Measurements from ENCODE around the gene SUPT6H.
A peak's percentile ranks its signal among the peaks of the same experiment; 100 is the strongest.

The SUPT6H gene

GRCh38 chr17:28661635-28662526 lies at the start of gene SUPT6H, which contains the start of gene SDF2:
Gene SUPT6H, plus strand, starts transcription at chr17:28662205. Its CDS starts 11,197 bp downstream, at chr17:28673402.
Gene SDF2, minus strand, starts transcription at chr17:28661906. Its CDS starts 30 bp downstream, at chr17:28661876.
- DNase-seq (ENCODE audit: low read depth in 3 of 3) = peak; percentile 91 to 97 (median 95)

DNA sequence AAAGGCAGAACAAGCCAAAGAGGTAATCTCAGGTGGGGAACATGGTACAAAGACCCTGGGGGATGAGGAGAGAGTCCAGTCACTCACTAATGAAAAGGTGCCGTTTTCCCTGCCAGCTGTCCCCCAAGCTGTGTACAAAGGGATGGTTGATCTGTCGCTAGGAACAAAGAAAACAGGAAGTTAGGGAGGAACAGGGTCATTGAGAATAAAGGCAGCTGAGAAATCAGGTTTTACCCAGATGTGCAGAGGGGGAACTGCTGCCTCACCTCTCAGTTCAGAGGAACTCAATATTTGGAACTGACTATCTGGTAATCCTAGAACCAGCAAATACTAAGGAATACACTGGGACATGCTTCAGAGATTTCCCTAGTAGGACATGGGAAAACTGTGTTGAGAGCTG lies 49.5 kb upstream of the SUPT6H start:
- no peak for DNase-seq (ENCODE audit: low read depth in 3 of 3)

DNA sequence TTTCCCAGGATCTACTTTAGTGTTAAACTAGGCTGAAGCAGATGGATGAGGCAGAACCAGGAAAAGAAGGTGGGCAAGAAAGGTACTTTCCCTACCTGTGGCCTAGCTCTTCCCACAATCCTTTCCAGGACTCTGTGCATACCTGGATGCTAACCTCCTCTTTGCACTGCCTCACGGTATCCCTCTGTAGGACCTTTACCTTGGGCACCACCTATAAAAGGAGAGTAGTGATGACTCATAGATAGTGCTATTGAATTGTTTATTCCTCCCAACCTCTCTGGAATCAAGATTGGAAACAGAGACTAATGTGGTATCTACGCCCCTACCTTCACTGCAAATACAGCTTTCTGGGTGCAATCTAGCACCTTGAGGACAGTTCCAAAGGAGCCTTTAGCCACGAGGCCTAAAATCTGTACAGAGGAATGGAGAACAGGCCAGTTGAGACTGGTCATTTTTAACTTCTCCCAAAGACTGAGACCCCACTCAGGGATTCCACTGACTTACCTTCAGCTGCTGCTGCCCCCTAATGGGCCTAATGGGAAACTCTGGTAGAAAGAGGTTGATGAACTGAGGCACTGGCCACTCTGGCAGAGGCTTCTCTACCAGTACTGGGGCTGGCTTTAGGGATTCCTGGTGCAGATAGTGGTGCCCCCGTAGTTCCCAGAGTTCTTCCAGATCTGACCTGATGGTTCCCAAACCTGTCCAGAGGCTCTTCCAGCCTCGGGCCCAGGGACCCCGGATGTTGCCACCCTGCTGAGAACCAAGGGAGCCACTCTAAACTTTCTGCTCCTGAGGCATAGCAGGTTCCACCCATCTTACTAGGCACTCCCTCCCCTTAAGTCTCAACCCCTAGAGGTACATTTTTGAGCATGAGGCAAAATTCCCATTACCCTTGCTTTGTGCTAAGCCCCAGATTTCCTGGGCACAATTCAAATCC lies 48.8 kb upstream of the SUPT6H start:
- DNase-seq (ENCODE audit: low read depth in 3 of 3) = peak in 1 of 3 donors; percentile 20

DNA sequence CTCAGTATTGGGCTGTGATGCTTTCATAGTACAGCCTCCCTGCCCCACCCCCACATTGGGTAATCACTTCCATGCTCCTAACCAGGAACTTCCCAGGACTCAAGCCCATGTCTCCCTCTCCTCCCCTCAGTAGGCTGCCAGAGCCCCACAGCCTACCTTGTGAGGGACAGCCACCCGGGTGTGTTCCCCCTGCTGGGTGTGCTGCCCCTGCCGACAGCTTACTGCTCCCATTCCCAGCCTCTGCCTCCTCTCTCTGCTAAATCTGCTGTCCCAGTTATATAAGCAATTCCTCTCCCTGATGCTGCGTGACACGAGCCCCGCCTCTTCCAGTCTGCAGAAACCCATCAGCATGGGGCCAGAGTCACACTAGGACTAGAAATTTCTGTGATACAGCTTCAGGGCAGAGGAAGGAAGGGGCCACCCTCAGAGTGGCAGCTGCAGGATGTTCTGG lies 48.0 kb upstream of the SUPT6H start, which contains the start of gene RSKR:
Gene RSKR (minus strand): TSS at position 255 of the 451 bp plus-strand sequence. CDS start 24 bp downstream, at position 231.
- no peak for DNase-seq (ENCODE audit: low read depth in 3 of 3)

DNA sequence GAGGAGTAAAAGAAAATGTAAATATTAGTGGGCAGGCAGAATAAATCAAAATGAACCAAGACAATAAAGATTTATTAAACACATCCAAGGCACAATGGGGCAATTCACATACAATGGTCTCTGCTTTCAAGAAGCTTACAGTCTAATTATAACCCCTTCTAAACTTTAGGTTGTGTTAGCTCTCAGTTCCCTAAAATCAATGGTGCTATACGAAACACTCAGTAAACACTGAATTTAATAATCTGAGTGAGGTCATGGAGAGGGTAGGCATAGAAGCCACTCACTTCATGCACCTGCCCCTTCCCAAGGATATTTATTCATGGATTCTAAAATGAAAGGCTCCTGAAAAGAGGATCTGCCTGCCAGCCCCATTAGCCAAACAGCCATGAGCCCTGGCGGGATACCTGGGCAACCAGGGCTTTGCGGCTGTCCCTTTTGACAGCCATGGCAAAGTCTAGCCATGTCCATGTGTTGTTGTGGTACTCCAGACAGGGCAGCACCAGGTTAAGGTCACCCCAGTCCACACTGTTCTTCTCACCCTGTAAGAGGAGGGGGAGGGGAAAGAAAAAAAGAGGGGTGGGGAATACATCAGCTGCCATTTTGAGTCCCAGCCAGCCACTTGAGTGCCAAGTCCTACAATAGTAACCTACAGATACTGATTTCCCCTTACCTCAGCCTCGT lies 46.6 kb upstream of the SUPT6H start:
- DNase-seq (ENCODE audit: low read depth in 3 of 3) = no peak

GRCh38 chr17:28616281-28616680 lies 45.7 kb upstream of the SUPT6H start:
- DNase-seq (ENCODE audit: low read depth in 3 of 3) = no peak

DNA sequence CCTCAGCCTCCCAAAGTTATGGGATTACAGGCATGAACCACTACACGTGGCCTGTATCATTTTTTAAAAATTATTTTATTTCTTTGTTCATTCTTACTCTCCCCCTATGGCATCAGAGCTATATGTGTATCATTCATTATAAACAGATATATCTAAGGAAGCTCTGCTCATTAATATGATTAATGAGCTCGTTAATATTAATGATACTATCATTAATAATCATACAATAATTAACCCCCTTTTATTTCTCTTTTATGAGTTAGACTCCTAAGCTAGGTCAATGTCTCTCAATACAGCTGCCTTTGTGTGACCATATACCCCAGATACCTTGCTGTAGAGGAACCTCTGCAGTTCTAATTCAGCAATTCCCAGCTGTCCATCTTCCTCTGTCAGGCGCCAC lies 43.5 kb upstream of the SUPT6H start:
- no peak for DNase-seq (ENCODE audit: low read depth in 3 of 3)

DNA sequence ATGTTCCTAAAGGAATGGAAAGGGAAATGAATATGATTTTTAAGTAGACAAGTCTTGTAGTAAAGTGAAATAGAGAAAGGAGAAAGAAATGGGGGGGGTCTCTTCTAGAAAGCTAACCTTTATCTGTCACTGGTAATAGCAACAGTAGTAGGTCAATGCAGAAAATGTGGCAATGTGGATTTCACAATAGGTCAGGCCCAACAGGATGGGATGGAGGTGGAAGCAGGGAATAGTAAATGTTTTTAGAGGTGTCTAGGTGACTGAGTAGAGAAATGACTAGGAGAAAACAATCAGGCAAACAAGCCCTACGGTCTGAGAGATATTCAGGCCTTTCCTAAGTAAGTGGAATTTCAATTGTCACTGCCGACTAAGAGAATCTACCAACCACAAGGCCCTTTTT lies 42.0 kb upstream of the SUPT6H start:
- DNase-seq (ENCODE audit: low read depth in 3 of 3) = no peak

GRCh38 chr17:28622186-28622585 lies 39.8 kb upstream of the SUPT6H start:
- no peak for DNase-seq (ENCODE audit: low read depth in 3 of 3)

GRCh38 chr17:28623696-28624095 lies 38.3 kb upstream of the SUPT6H start:
- no peak for DNase-seq (ENCODE audit: low read depth in 3 of 3)

GRCh38 chr17:28624148-28624547 lies 37.9 kb upstream of the SUPT6H start:
- DNase-seq (ENCODE audit: low read depth in 3 of 3) = no peak

GRCh38 chr17:28626818-28627217 lies 35.2 kb upstream of the SUPT6H start:
- no peak for DNase-seq (ENCODE audit: low read depth in 3 of 3)

DNA sequence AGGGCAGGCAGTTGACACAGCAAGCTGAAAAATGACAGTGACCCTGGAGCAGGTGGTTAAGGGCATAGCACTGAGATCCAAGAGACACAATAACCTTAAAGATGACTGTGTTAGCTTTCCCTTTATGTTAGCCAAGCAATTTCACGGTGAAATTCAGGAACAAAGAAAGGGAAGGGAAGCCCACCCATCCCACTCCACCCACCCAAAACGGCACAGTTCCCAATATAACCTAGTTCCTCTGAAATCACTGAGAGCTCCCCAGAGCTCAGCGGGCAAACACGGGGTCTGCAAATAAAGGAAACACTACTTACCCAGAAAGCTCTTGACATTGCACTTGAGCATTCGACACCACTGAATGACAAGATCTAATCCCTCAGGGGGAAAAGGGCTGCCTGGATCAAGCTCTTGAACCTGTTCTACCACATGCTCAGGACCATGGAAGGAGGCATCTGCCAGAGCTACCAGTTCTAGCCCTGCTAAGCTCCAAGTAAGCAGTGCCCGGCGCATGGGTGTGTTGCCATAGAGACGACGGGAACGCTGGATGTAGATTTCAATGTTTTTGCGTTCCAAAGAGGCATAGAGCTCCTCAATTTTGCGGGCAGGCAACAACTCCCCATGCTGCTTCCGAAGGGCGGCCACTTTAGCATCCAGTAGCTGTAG lies 27.7 kb upstream of the SUPT6H start:
- no peak for DNase-seq (ENCODE audit: low read depth in 3 of 3)

- no peak for DNase-seq (ENCODE audit: low read depth in 3 of 3)
These were observed 26.5 kb upstream of the SUPT6H start for GRCh38 chr17:28635506-28635905.

- DNase-seq (ENCODE audit: low read depth in 3 of 3) = no peak
These were observed 20.4 kb upstream of the SUPT6H start for GRCh38 chr17:28641579-28641978.

DNA sequence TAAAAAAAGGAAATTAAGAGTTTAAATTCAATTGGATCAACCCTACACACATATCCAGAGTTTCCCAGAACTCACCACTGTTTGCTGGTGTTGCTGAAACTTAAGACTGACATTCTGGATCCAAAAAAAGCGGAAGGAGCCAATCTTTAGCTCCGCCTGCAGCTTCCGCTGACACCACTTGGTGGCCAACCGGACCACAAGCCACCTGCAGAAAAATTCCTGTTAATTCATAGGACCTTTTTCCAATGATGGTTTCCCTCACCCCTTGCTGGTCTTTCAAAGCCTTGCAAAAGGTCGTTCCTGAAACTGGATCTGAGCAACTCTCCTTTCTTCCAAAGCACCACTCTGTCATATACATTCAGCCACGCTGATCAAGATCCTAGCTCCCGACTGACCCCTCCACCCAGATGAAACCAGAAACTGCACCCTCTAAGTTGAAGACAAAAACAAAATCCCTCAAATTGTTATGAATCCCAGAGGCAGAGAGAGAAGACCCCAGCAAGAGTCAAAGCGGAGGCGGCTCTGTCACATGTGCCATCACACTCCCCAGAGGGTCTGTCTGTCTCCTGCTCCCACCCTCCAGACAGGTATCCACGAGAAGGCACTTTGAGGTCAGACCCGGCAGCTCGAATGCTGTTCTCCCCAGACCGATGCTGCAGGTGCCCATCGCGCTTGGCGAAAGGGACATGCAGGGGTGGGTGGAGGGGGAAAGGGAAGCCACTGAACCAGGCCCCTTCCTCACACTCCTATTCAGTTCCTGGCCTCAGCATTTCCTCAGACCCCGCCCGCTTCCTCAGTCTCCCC lies 17.8 kb upstream of the SUPT6H start:
- peak in 1 of 3 donors; percentile 8 for DNase-seq (ENCODE audit: low read depth in 3 of 3)

DNA sequence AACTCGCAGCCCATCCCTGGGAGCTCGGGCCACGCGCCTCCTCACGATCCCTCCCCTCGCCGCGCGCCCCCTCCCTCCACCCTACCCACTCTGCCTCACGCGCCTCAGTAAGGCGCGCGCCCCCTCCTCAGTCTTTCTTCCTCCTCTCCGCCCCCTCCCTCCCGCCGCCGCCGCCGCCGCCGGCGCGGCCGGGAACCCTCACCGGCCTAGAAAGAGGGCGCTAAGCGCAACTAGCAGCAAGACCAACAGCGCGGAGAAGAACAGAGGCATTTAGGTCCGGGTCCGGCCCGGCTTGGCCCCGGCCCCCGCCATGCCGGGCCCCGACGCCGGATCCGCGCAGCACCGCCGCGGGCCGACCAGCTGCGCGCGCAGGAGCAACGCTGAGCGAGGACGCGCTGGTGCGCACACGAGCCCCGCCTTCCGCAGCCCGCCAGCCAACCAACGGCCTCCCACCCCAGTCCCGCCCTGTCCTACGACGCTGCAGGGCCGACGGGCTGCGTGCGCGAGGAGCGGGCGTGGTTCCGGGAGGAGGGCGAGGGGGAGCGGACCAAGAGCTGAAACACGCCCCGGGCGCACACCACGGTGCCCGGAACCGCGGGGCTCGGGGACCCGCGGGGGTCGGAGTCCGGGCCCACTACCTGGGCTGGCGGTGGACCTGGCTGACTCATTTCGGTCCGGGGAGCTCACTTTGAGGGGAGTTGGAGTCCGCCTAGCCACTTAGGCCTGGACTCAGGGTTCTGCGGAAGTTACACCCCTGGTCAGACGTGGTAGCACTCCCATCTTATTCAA lies 17.0 kb upstream of the SUPT6H start, which contains the start of gene BLTP2:
Gene BLTP2 (minus strand): TSS at position 372 of the 789 bp plus-strand sequence. CDS start 102 bp downstream, at position 270.
- DNase-seq (ENCODE audit: low read depth in 3 of 3) = peak; percentile 92 to 93 (median 92)

DNA sequence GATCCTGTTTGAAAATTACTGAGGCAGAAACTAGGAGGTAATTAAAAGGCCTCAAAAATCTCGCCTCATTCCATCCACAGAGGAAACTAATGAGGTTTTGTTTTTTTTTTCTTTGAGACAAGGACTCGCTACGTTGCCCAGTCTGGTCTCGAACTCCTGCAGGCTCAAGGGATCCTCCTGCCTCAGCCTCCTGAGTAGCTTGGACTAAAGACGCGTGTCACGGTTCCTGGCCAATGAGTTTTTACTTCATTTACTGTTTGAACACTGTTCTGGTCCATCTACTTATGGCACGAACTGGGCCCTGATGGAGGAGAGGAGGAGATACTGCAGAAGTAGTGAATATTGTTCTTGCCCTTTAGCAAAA lies 16.4 kb upstream of the SUPT6H start:
- no peak for DNase-seq (ENCODE audit: low read depth in 3 of 3)

DNA sequence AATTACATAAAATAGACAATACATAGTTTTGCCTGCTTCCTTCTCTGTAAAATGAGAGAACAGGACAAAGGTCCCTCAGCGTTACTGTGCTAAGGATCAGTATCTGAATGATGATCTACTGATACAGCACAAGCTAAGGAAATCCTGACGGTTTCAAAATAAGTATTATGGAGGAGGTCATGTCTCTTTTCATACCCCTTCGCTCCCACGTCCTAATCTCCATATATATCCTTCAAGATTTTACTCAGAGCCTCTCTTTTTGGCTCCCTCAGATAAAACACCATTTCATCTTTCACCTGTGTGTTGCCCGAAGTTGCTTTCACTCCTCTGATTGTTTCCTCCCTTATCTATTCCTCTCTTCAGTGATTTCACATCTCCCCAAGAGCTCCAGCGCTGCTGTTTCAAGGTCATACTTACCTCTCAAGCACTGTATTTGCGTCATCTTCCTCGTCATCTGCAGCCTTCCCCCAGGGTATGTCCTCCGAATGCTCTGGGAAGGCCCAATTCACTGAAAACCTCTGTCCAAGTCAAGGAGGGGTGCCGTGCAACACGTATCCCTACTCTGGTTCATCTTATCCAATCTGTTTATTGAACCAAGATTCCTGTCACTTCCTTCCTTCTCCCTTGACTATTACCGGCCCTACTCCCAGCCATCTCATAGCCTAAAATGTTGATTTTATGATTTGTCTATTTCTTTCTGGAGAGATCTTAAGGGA lies 15.8 kb upstream of the SUPT6H start:
- DNase-seq (ENCODE audit: low read depth in 3 of 3) = no peak
